Loucy (cell line): ENCODE data around the gene RNF183.

Experiments used
- CTCF ChIP-seq: fragments of 200-600 bp; sonication (generic); conservative IDR thresholded peaks from 2 replicates; pipeline ENCODE4 v1.5.1; 2014; ENCODE audit warnings: mild to moderate bottlenecking, antibody characterized with exemption, low read length
- EZH2phosphoT487 ChIP-seq: fragments of 200-600 bp; IDR thresholded peaks from 2 replicates; pipeline ENCODE4 v1.6.1; 2018; ENCODE audit warnings: antibody characterized with exemption, mild to moderate bottlenecking, moderate library complexity, borderline replicate concordance

- TF ChIP-seq CTCF (no peak), EZH2phosphoT487 (no peak)
Observed at GRCh38 chr9:113298311-113298710, 4.9 kb downstream of the RNF183 start.
